ENCODE measurements around the gene BUB1B.

DNA sequence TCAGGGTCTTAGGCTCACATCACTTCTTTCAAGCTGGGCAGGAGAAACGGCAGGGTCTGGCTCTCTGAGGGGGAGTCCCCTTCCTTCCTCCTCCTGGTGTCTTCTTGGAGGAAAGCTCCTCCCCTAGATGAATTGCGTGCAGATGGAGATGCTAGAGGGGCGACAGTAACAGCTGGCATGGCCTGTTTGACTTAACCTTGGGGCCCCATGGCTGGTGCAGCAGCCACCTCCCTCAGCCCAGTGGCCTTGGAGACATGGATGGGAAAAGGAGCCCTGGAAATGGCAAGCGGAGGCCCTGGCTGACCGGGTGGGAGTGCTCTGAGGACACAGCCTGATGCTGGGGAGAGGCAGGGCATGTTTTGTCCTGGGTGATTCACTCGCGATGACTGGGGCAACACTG, 98.2 kb downstream of the BUB1B start:
- no peak for TF ChIP-seq BACH1 (tag; IDR thresholded peaks at IDR 0.05)
- TF ChIP-seq CTBP1 (IDR thresholded peaks at IDR 0.05; ENCODE audit: borderline replicate concordance): no peak
- no peak for TF ChIP-seq SP1 (CRISPR knock-in tag; IDR thresholded peaks at IDR 0.05)
- TF ChIP-seq, protein P1, sequence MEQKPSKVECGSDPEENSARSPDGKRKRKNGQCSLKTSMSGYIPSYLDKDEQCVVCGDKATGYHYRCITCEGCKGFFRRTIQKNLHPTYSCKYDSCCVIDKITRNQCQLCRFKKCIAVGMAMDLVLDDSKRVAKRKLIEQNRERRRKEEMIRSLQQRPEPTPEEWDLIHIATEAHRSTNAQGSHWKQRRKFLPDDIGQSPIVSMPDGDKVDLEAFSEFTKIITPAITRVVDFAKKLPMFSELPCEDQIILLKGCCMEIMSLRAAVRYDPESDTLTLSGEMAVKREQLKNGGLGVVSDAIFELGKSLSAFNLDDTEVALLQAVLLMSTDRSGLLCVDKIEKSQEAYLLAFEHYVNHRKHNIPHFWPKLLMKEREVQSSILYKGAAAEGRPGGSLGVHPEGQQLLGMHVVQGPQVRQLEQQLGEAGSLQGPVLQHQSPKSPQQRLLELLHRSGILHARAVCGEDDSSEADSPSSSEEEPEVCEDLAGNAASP (IDR thresholded peaks at IDR 0.05): no peak
- TF ChIP-seq, protein P2, sequence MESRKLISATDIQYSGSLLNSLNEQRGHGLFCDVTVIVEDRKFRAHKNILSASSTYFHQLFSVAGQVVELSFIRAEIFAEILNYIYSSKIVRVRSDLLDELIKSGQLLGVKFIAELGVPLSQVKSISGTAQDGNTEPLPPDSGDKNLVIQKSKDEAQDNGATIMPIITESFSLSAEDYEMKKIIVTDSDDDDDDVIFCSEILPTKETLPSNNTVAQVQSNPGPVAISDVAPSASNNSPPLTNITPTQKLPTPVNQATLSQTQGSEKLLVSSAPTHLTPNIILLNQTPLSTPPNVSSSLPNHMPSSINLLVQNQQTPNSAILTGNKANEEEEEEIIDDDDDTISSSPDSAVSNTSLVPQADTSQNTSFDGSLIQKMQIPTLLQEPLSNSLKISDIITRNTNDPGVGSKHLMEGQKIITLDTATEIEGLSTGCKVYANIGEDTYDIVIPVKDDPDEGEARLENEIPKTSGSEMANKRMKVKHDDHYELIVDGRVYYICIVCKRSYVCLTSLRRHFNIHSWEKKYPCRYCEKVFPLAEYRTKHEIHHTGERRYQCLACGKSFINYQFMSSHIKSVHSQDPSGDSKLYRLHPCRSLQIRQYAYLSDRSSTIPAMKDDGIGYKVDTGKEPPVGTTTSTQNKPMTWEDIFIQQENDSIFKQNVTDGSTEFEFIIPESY (CRISPR knock-in tag; IDR thresholded peaks at IDR 0.05): no peak
- no peak for TF ChIP-seq LARP7 (IDR thresholded peaks at IDR 0.05)

Measured in K562 (cell line).